GM12891 (cell line): ENCODE data around the gene ATG4B.

Source experiments
- POLR2A ChIP-seq: IDR thresholded peaks from 2 replicates; pipeline ENCODE4 v1.6.1; 2011; ENCODE audit warnings: low read depth, low read length, control low read depth
- POLR2AphosphoS5 ChIP-seq: IDR thresholded peaks from 2 replicates; pipeline ENCODE4 v1.6.1; 2011; ENCODE audit warnings: low read depth, low read length, control low read depth
- SPI1 ChIP-seq: IDR thresholded peaks from 2 replicates; pipeline ENCODE4 v1.6.1; 2011; ENCODE audit warnings: low read depth, low read length, control low read depth
- TAF1 ChIP-seq: IDR thresholded peaks from 2 replicates; pipeline ENCODE4 v1.6.1; 2011; ENCODE audit warnings: low read depth, low read length, control low read depth

- no peak for TF ChIP-seq POLR2AphosphoS5
- TF ChIP-seq POLR2A: no peak
- no peak for TF ChIP-seq TAF1
- no peak for TF ChIP-seq SPI1
Observed at GRCh38 chr2:241652722-241653121, 15.2 kb downstream of the ATG4B start.
